Activated CD8-positive, alpha-beta T cell treated with anti-CD3 and anti-CD28 coated beads, Interleukin-2, amount 10 ng/mL, durations not matched to agents 7 days and 5 days (primary cell): ENCODE measurements around the gene MTFP1. TPM values are rescaled to one million over a fixed set of nuclear protein-coding genes. Genes with fewer than 3 reads are reported as not detected.

Experiments used
- ATAC-seq: fragments of 150-1000 bp; cut with Tn5 transposase; one replicate; pipeline ENCODE4 v1.10.0; 2021; ENCODE audit warnings: moderate library complexity
- CTCF ChIA-PET: fragments of 350-600 bp; sonication (Branson Sonifier 250); formaldehyde crosslinking; loops from one replicate; lab custom pipeline; 2021; ENCODE audit warnings: antibody characterized with exemption; lab: Charles Lee
- POLR2A ChIA-PET: fragments of 350-600 bp; sonication (Branson Sonifier 250); formaldehyde crosslinking; loops from one replicate; lab custom pipeline; 2021; ENCODE audit warnings: antibody characterized with exemption; lab: Charles Lee
- DNase-seq: peaks from one replicate; pipeline ENCODE4 v3.0.0-alpha.2; 2020
- H3K27ac Mint-ChIP-seq: one replicate; pipeline ENCODE4 v1.8.0; 2021; ENCODE audit warnings: mild to moderate bottlenecking, mixed read lengths
- H3K27me3 Mint-ChIP-seq: one replicate; pipeline ENCODE4 v1.8.0; 2021; ENCODE audit warnings: low read depth, mixed read lengths
- H3K36me3 Mint-ChIP-seq: one replicate; pipeline ENCODE4 v1.8.0; 2021; ENCODE audit warnings: low read depth, mixed read lengths
- H3K4me1 Mint-ChIP-seq: one replicate; pipeline ENCODE4 v1.8.0; 2021; ENCODE audit warnings: low read depth, mixed read lengths
- H3K4me3 Mint-ChIP-seq: one replicate; pipeline ENCODE4 v1.8.0; 2021; ENCODE audit warnings: mild to moderate bottlenecking, mixed read lengths
- H3K9me3 Mint-ChIP-seq: one replicate; pipeline ENCODE4 v1.8.0; 2022; ENCODE audit warnings: mixed read lengths; ENCODE audit not compliant: insufficient read depth
- total RNA-seq, 2 experiments: library from RNA; stranded (reverse); gene quantifications; one replicate each; pipeline ENCODE4 v1.2.3, GENCODE V29; 2021

The MTFP1 gene, protein sequence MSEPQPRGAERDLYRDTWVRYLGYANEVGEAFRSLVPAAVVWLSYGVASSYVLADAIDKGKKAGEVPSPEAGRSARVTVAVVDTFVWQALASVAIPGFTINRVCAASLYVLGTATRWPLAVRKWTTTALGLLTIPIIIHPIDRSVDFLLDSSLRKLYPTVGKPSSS
- total RNA-seq = 10 to 100 TPM; 67.4 to 68.0 TPM

DNA sequence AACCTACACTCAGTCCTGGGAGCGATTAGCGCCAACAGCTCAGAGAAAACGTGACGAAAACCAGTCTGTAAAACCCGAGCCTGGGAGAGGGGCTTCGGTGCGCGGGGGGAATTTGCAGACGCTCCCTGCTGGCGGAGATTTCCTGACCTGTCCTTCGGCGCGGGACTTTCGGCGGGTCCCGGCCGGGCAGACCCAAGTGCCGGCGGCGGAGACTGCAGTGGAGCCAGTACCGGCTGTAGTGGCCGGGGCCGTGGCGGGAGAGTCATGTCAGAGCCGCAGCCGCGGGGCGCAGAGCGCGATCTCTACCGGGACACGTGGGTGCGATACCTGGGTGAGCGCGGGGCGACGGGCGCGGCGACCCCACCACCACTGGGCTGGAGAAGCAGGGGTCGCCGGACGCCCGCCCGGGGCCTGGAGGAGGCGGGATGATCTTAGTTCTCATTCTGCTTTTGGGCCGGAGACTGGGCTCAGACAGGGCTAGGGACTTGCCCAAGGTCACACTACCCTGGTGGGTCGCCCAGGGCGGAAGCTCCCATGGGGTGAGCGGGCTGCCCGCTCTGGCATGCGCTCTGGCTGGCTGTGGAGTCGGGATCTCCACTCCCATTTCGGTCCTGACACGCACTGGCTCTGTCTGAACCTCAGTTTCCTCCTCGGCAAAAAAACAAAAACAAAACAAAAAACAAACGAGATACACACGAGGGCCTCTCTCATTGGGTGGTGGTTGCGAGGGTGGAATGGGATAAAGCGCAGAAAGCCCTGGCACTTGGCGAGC lies at the start of gene MTFP1:
MTFP1 (plus strand) TSS at position 153 of the 772 bp plus-strand sequence; CDS start at position 265, 112 bp downstream.
- Mint-ChIP-seq H3K4me3 (peak within 1 kb of the TSS; percentile 97), H3K27me3 (no peaks in the 10 kb centered on the region), H3K4me1 (peaks cover 45% of the 10 kb centered on the region), H3K36me3 (peaks cover 51% of the 10 kb centered on the region), H3K27ac (peak within 1 kb of the TSS; percentile 97), H3K9me3 (no peaks in the 10 kb centered on the region)
- ChIA-PET POLR2A (interaction anchor here (0.8 to 4.0 kb wide), 5 partner anchors 10 to 588 kb away, joined by 3 to 39 read pairs (median 4); partner anchors contain the start of genes ASCC2 and SEC14L2), CTCF (interaction anchor here (0.8 to 6.2 kb wide), 23 partner anchors 7 to 308 kb away, joined by 3 to 166 read pairs (median 6); partner anchors contain the start of genes CASTOR1, RNF215, SEC14L2 and TCN2)
- peak; percentile 13 for ATAC-seq
- DNase-seq = peak; percentile 58

- DNase-seq = no peak
- Mint-ChIP-seq H3K4me1 (no peaks in the 10 kb centered on the region), H3K27ac (no peak overlapping the region), H3K9me3 (no peaks in the 10 kb centered on the region), H3K27me3 (no peaks in the 10 kb centered on the region), H3K36me3 (no peaks in the 10 kb centered on the region), H3K4me3 (no peak overlapping the region)
- no peak for ATAC-seq
- CTCF ChIA-PET = interaction anchor here (2.8 kb wide), 1 partner anchor 92 kb away, joined by 20 read pairs; the partner anchor contains the start of gene CASTOR1
- POLR2A ChIA-PET = no interaction called here
These were observed 45.6 kb upstream of the MTFP1 start for GRCh38 chr22:30380011-30380410.

- Mint-ChIP-seq H3K27ac (no peak overlapping the region), H3K9me3 (no peaks in the 10 kb centered on the region), H3K4me1 (peaks cover 5% of the 10 kb centered on the region), H3K36me3 (no peaks in the 10 kb centered on the region), H3K4me3 (no peak overlapping the region), H3K27me3 (no peaks in the 10 kb centered on the region)
- ATAC-seq = peak; percentile 18
- DNase-seq = no peak
- ChIA-PET POLR2A (interaction anchor here (0.9 to 1.0 kb wide), 3 partner anchors 25 to 92 kb away, joined by 3 to 4 read pairs (median 4); partner anchors contain the start of genes CASTOR1, CCDC157 and SF3A1), CTCF (interaction anchor here (0.7 to 2.8 kb wide), 4 partner anchors 9 to 260 kb away, joined by 4 to 20 read pairs (median 8); partner anchors contain the start of gene CASTOR1)
These were observed 44.3 kb upstream of the MTFP1 start for GRCh38 chr22:30381264-30381663.

DNA sequence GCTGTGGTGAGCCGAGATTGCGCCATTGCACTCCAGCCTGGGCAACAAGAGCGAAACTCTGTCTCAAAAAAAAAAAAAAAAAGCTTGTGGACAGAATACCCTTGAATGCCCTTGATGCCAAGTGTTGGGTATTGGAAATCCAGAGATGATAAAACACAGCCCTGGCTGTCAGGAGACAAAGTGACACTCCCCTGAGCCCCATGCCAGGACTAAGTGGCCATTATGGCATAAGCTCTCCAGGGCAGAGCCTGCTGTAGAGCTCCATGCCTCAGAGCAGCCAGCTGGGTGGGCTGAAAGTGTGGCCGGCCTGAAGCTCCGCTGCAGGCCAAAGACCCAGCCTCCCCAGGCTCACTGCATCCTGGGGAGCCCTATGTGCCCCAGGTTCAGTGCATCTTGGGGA lies 43.2 kb upstream of the MTFP1 start:
- Mint-ChIP-seq H3K9me3 (no peaks in the 10 kb centered on the region), H3K27me3 (no peaks in the 10 kb centered on the region), H3K4me1 (peaks cover 11% of the 10 kb centered on the region), H3K4me3 (no peak overlapping the region), H3K36me3 (no peaks in the 10 kb centered on the region), H3K27ac (no peak overlapping the region)
- no peak for ATAC-seq
- no peak for DNase-seq
- CTCF ChIA-PET = interaction anchor here (1.9 to 17.8 kb wide), 3 partner anchors 8 to 94 kb away, joined by 9 to 346 read pairs (median 20); partner anchors contain the start of gene CASTOR1
- POLR2A ChIA-PET = interaction anchor here (0.9 to 2.0 kb wide), 3 partner anchors 26 to 53 kb away, joined by 3 to 7 read pairs (median 4); partner anchors contain the start of genes CCDC157 and SF3A1

GRCh38 chr22:30383061-30383460 lies 42.5 kb upstream of the MTFP1 start:
- ChIA-PET POLR2A (interaction anchor here (0.7 to 2.0 kb wide), 2 partner anchors 26 to 98 kb away, joined by 3 to 7 read pairs; partner anchors contain the start of genes CCDC157 and SF3A1), CTCF (interaction anchor here (17.8 kb wide), 1 partner anchor 93 kb away, joined by 346 read pairs; the partner anchor contains the start of gene CASTOR1)
- no peaks in the 10 kb centered on the region for H3K9me3 Mint-ChIP-seq
- no peak overlapping the region for H3K4me3 Mint-ChIP-seq
- DNase-seq (no peak), ATAC-seq (no peak)
- no peaks in the 10 kb centered on the region for H3K27me3 Mint-ChIP-seq
- no peaks in the 10 kb centered on the region for H3K36me3 Mint-ChIP-seq
- no peak overlapping the region for H3K27ac Mint-ChIP-seq
- peaks cover 15% of the 10 kb centered on the region for H3K4me1 Mint-ChIP-seq

DNA sequence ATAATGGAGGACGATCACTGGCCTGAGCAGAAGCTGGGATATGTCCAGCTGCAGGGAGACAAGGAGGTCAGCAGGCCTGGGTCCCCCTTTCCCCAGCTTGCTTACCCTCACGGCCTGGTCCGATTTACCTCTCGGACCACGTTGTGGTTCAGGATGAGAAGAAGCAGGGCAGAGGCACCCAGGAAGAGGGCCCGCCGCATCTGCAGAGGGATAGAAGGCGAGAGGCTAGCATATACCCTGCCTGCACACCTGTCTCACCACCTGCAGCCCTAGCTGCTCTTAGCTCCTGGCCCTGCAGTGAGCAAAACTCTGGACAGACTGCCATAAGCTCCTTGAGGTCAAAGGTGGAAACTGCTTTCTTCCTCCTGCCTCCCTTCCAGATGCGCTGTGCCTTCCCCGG lies 39.6 kb upstream of the MTFP1 start:
- Mint-ChIP-seq H3K36me3 (no peaks in the 10 kb centered on the region), H3K27me3 (no peaks in the 10 kb centered on the region)
- CTCF ChIA-PET = interaction anchor here (0.7 to 17.8 kb wide), 7 partner anchors 11 to 130 kb away, joined by 3 to 346 read pairs (median 3); partner anchors contain the start of genes CASTOR1, CCDC157, MTFP1 and SEC14L2

GRCh38 chr22:30386608-30386959 lies 39.0 kb upstream of the MTFP1 start:
- H3K4me3 Mint-ChIP-seq = peak overlapping the region; percentile 79
- H3K27me3 Mint-ChIP-seq = no peaks in the 10 kb centered on the region
- ATAC-seq (no peak), DNase-seq (no peak)
- no peaks in the 10 kb centered on the region for H3K36me3 Mint-ChIP-seq
- ChIA-PET CTCF (interaction anchor here (0.7 to 17.8 kb wide), 11 partner anchors 9 to 131 kb away, joined by 3 to 346 read pairs (median 3); partner anchors contain the start of genes CASTOR1 and SEC14L2), POLR2A (interaction anchor here (0.6 to 4.0 kb wide), 3 partner anchors 37 to 645 kb away, joined by 3 to 32 read pairs (median 4); partner anchors contain the start of gene CASTOR1)
- no peaks in the 10 kb centered on the region for H3K9me3 Mint-ChIP-seq
- H3K27ac Mint-ChIP-seq = peak overlapping the region; percentile 68
- peaks cover 26% of the 10 kb centered on the region for H3K4me1 Mint-ChIP-seq

More for the DNA sequence above, 39.6 kb upstream of the MTFP1 start:
- ATAC-seq = no peak
- peak overlapping the region; percentile 79 for H3K4me3 Mint-ChIP-seq
- no peak overlapping the region for H3K27ac Mint-ChIP-seq
- DNase-seq = no peak
- no peaks in the 10 kb centered on the region for H3K9me3 Mint-ChIP-seq
- peaks cover 20% of the 10 kb centered on the region for H3K4me1 Mint-ChIP-seq
- POLR2A ChIA-PET = interaction anchor here (1.2 to 4.0 kb wide), 3 partner anchors 38 to 97 kb away, joined by 3 to 32 read pairs (median 4); partner anchors contain the start of gene CASTOR1

GRCh38 chr22:30386960-30387827 lies 38.4 kb upstream of the MTFP1 start, which contains the start of gene RNF215:
TSS of gene RNF215 (minus strand) at chr22:30387411. CDS start at chr22:30387313, 98 bp downstream.
- CTCF ChIA-PET = interaction anchor here (0.5 to 17.8 kb wide), 47 partner anchors 10 to 297 kb away, joined by 3 to 346 read pairs (median 4); partner anchors contain the start of genes CASTOR1, CCDC157, MTFP1 and SEC14L2
- POLR2A ChIA-PET = interaction anchor here (0.6 to 4.0 kb wide), 4 partner anchors 30 to 645 kb away, joined by 3 to 32 read pairs (median 3); partner anchors contain the start of genes CASTOR1, CCDC157, OSM and SF3A1
- peak; percentile 83 for ATAC-seq
- Mint-ChIP-seq H3K4me3 (peak within 1 kb of the TSS; percentile 80), H3K36me3 (no peaks in the 10 kb centered on the region), H3K27me3 (no peaks in the 10 kb centered on the region), H3K4me1 (peaks cover 32% of the 10 kb centered on the region), H3K27ac (peak within 1 kb of the TSS; percentile 78), H3K9me3 (no peaks in the 10 kb centered on the region)
- DNase-seq = peak; percentile 85

DNA sequence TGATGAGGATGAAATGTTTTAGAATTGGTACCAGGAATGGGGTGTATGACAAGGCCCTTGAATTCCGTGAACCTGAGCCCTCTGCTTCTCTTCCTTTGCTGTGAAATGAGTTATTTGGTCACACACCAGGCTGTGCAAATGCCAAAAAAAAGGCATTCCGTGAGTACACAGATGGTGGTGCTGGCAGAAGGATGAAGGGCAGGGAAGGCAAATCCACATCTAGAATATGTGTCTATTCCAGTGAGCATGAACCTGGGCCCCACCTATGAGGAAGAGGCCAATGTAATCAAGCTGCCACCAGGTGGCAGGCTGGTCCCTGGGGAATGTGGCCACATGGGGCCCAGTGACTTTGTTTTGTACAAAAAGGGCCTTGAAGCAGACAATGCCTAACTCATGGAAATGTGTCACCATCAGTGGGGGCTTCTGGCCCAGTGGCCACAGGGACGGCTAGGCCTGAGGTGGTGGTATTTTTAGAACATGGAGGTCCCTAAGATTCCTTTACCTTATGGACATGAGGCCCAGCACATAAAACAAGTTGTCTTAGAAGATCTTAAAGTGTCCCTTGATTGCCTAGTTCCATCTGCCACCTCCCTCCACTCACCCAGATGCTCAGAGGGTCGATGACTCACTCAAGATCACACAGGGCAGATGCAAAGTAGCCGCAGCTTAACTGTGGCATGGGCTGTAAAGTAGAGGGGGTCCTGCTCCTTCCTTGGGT lies 34.4 kb upstream of the MTFP1 start:
- Mint-ChIP-seq H3K27me3 (no peaks in the 10 kb centered on the region), H3K27ac (peak overlapping the region; percentile 86), H3K36me3 (no peaks in the 10 kb centered on the region), H3K4me1 (peaks cover 53% of the 10 kb centered on the region), H3K9me3 (no peaks in the 10 kb centered on the region), H3K4me3 (no peak overlapping the region)
- ChIA-PET CTCF (interaction anchor here (0.8 to 17.8 kb wide), 25 partner anchors 8 to 364 kb away, joined by 3 to 346 read pairs (median 5); partner anchors contain the start of genes CASTOR1, CCDC157, MTFP1 and SF3A1), POLR2A (interaction anchor here (0.6 to 2.8 kb wide), 6 partner anchors 33 to 113 kb away, joined by 3 to 18 read pairs (median 4); partner anchors contain the start of gene MTFP1)
- ATAC-seq (peak; percentile 56), DNase-seq (peak; percentile 85)
